ENCODE measurements around the gene NUP62.
"Not testable (repeated sequence)": the region's sequence is repeated elsewhere in the genome, so short reads cannot be mapped to it uniquely, and the experiment has no call there.

Gene NUP62

GRCh38 chr19:49968279-49968922, 39.1 kb upstream of the NUP62 start:
- H3K4me3 ChIP-seq (ENCODE audit: extremely low read depth, insufficient read depth, low read length, poor library complexity, severe bottlenecking): no peak overlapping the region
- H3K36me3 ChIP-seq (ENCODE audit: control insufficient read depth, insufficient read depth, low read length): no peaks in the 10 kb centered on the region
- 79 to 90% methylated on average over 2 to 5 of the region's 5 CpGs for WGBS, 2 experiments (ENCODE audit: insufficient coverage in 2 of 2)
- H3K9me3 ChIP-seq (ENCODE audit: control insufficient read depth, low read length): no peaks in the 10 kb centered on the region
- no peaks in the 10 kb centered on the region for H3K4me1 ChIP-seq (ENCODE audit: control insufficient read depth, insufficient read depth, low read length, poor library complexity, severe bottlenecking)
- no peak overlapping the region for H3K27ac ChIP-seq (ENCODE audit: low read depth, low read length, severe bottlenecking)

- not testable (repeated sequence) for H3K27ac ChIP-seq (ENCODE audit: low read depth, low read length, severe bottlenecking); H3K4me3 ChIP-seq (ENCODE audit: extremely low read depth, insufficient read depth, low read length, poor library complexity, severe bottlenecking); H3K36me3 ChIP-seq (ENCODE audit: control insufficient read depth, insufficient read depth, low read length); H3K9me3 ChIP-seq (ENCODE audit: control insufficient read depth, low read length); H3K4me1 ChIP-seq (ENCODE audit: control insufficient read depth, insufficient read depth, low read length, poor library complexity, severe bottlenecking)
- WGBS, 2 experiments (ENCODE audit: insufficient coverage in 2 of 2): no CpG with 5 or more reads among the region's 10 CpGs
Observed at GRCh38 chr19:49960980-49961379, 31.7 kb upstream of the NUP62 start, which contains the start of gene SIGLEC11. TSS of gene SIGLEC11 (minus strand) at chr19:49961172. CDS start at chr19:49961081, 91 bp downstream.

GRCh38 chr19:49959892-49960291, 30.6 kb upstream of the NUP62 start:
- not testable (repeated sequence) for H3K4me3 ChIP-seq (ENCODE audit: extremely low read depth, insufficient read depth, low read length, poor library complexity, severe bottlenecking); H3K27ac ChIP-seq (ENCODE audit: low read depth, low read length, severe bottlenecking); H3K9me3 ChIP-seq (ENCODE audit: control insufficient read depth, low read length); H3K4me1 ChIP-seq (ENCODE audit: control insufficient read depth, insufficient read depth, low read length, poor library complexity, severe bottlenecking); H3K36me3 ChIP-seq (ENCODE audit: control insufficient read depth, insufficient read depth, low read length)
- WGBS, 2 experiments (ENCODE audit: insufficient coverage in 2 of 2): no CpG with 5 or more reads among the region's 12 CpGs

- H3K36me3 ChIP-seq (ENCODE audit: control insufficient read depth, insufficient read depth, low read length); H3K9me3 ChIP-seq (ENCODE audit: control insufficient read depth, low read length); H3K27ac ChIP-seq (ENCODE audit: low read depth, low read length, severe bottlenecking); H3K4me3 ChIP-seq (ENCODE audit: extremely low read depth, insufficient read depth, low read length, poor library complexity, severe bottlenecking); H3K4me1 ChIP-seq (ENCODE audit: control insufficient read depth, insufficient read depth, low read length, poor library complexity, severe bottlenecking): not testable (repeated sequence)
- WGBS, 2 experiments (ENCODE audit: insufficient coverage in 2 of 2): 79 to 89% methylated on average over 10 to 13 of the region's 13 CpGs
Observed at GRCh38 chr19:49958596-49958995, 29.3 kb upstream of the NUP62 start.

GRCh38 chr19:49958144-49958543, 28.8 kb upstream of the NUP62 start:
- H3K27ac ChIP-seq (ENCODE audit: low read depth, low read length, severe bottlenecking); H3K36me3 ChIP-seq (ENCODE audit: control insufficient read depth, insufficient read depth, low read length); H3K9me3 ChIP-seq (ENCODE audit: control insufficient read depth, low read length); H3K4me3 ChIP-seq (ENCODE audit: extremely low read depth, insufficient read depth, low read length, poor library complexity, severe bottlenecking); H3K4me1 ChIP-seq (ENCODE audit: control insufficient read depth, insufficient read depth, low read length, poor library complexity, severe bottlenecking): not testable (repeated sequence)
- 78 to 83% methylated on average over 4 to 6 of the region's 9 CpGs for WGBS, 2 experiments (ENCODE audit: insufficient coverage in 2 of 2)

- no peaks in the 10 kb centered on the region for H3K4me1 ChIP-seq (ENCODE audit: control insufficient read depth, insufficient read depth, low read length, poor library complexity, severe bottlenecking)
- no peak overlapping the region for H3K27ac ChIP-seq (ENCODE audit: low read depth, low read length, severe bottlenecking)
- 83 to 85% methylated on average over 10 of the region's 10 CpGs for WGBS, 2 experiments (ENCODE audit: insufficient coverage in 2 of 2)
- H3K36me3 ChIP-seq (ENCODE audit: control insufficient read depth, insufficient read depth, low read length): no peaks in the 10 kb centered on the region
- H3K4me3 ChIP-seq (ENCODE audit: extremely low read depth, insufficient read depth, low read length, poor library complexity, severe bottlenecking): no peak overlapping the region
- H3K9me3 ChIP-seq (ENCODE audit: control insufficient read depth, low read length): peaks cover 4% of the 10 kb centered on the region
Observed at GRCh38 chr19:49957262-49957915, 28.1 kb upstream of the NUP62 start.

GRCh38 chr19:49956115-49956495, 26.8 kb upstream of the NUP62 start:
- H3K4me1 ChIP-seq (ENCODE audit: control insufficient read depth, insufficient read depth, low read length, poor library complexity, severe bottlenecking): no peaks in the 10 kb centered on the region
- no peak overlapping the region for H3K4me3 ChIP-seq (ENCODE audit: extremely low read depth, insufficient read depth, low read length, poor library complexity, severe bottlenecking)
- peaks cover under 1% of the 10 kb centered on the region for H3K9me3 ChIP-seq (ENCODE audit: control insufficient read depth, low read length)
- H3K36me3 ChIP-seq (ENCODE audit: control insufficient read depth, insufficient read depth, low read length): no peaks in the 10 kb centered on the region
- whole genome bisulfite sequencing, 2 experiments (ENCODE audit: insufficient coverage in 2 of 2): 90 to 94% methylated on average over 9 of the region's 9 CpGs
- no peak overlapping the region for H3K27ac ChIP-seq (ENCODE audit: low read depth, low read length, severe bottlenecking)

- Histone ChIP-seq H3K4me1 (ENCODE audit: control insufficient read depth, insufficient read depth, low read length, poor library complexity, severe bottlenecking) (no peaks in the 10 kb centered on the region), H3K4me3 (ENCODE audit: extremely low read depth, insufficient read depth, low read length, poor library complexity, severe bottlenecking) (no peak overlapping the region), H3K27ac (ENCODE audit: low read depth, low read length, severe bottlenecking) (no peak overlapping the region), H3K9me3 (ENCODE audit: control insufficient read depth, low read length) (no peaks in the 10 kb centered on the region), H3K36me3 (ENCODE audit: control insufficient read depth, insufficient read depth, low read length) (no peaks in the 10 kb centered on the region)
- 93 to 94% methylated on average over 9 to 11 of the region's 11 CpGs for WGBS, 2 experiments (ENCODE audit: insufficient coverage in 2 of 2)
Observed at GRCh38 chr19:49954933-49955332, 25.6 kb upstream of the NUP62 start.

- 65 to 67% methylated on average over 12 of the region's 12 CpGs for WGBS, 2 experiments (ENCODE audit: insufficient coverage in 2 of 2)
- no peaks in the 10 kb centered on the region for H3K4me1 ChIP-seq (ENCODE audit: control insufficient read depth, insufficient read depth, low read length, poor library complexity, severe bottlenecking)
- H3K4me3 ChIP-seq (ENCODE audit: extremely low read depth, insufficient read depth, low read length, poor library complexity, severe bottlenecking): no peak overlapping the region
- H3K9me3 ChIP-seq (ENCODE audit: control insufficient read depth, low read length): no peaks in the 10 kb centered on the region
- no peaks in the 10 kb centered on the region for H3K36me3 ChIP-seq (ENCODE audit: control insufficient read depth, insufficient read depth, low read length)
- no peak overlapping the region for H3K27ac ChIP-seq (ENCODE audit: low read depth, low read length, severe bottlenecking)
Observed at GRCh38 chr19:49954092-49954829, 25.0 kb upstream of the NUP62 start.

- Histone ChIP-seq H3K4me1 (ENCODE audit: control insufficient read depth, insufficient read depth, low read length, poor library complexity, severe bottlenecking) (no peaks in the 10 kb centered on the region), H3K4me3 (ENCODE audit: extremely low read depth, insufficient read depth, low read length, poor library complexity, severe bottlenecking) (no peak overlapping the region), H3K9me3 (ENCODE audit: control insufficient read depth, low read length) (no peaks in the 10 kb centered on the region), H3K27ac (ENCODE audit: low read depth, low read length, severe bottlenecking) (no peak overlapping the region), H3K36me3 (ENCODE audit: control insufficient read depth, insufficient read depth, low read length) (no peaks in the 10 kb centered on the region)
- 87 to 95% methylated on average over 4 to 6 of the region's 7 CpGs for WGBS, 2 experiments (ENCODE audit: insufficient coverage in 2 of 2)
Observed at GRCh38 chr19:49953416-49953815, 24.1 kb upstream of the NUP62 start.

GRCh38 chr19:49952906-49953305, 23.6 kb upstream of the NUP62 start:
- no peaks in the 10 kb centered on the region for H3K4me1 ChIP-seq (ENCODE audit: control insufficient read depth, insufficient read depth, low read length, poor library complexity, severe bottlenecking)
- 92 to 97% methylated on average over 13 of the region's 13 CpGs for WGBS, 2 experiments (ENCODE audit: insufficient coverage in 2 of 2)
- H3K4me3 ChIP-seq (ENCODE audit: extremely low read depth, insufficient read depth, low read length, poor library complexity, severe bottlenecking): no peak overlapping the region
- no peaks in the 10 kb centered on the region for H3K36me3 ChIP-seq (ENCODE audit: control insufficient read depth, insufficient read depth, low read length)
- no peak overlapping the region for H3K27ac ChIP-seq (ENCODE audit: low read depth, low read length, severe bottlenecking)
- no peaks in the 10 kb centered on the region for H3K9me3 ChIP-seq (ENCODE audit: control insufficient read depth, low read length)
